Measurements from ENCODE around the gene RCAN1. TPM values are rescaled to one million over a fixed set of nuclear protein-coding genes. Genes with fewer than 3 reads are reported as not detected.

The RCAN1 gene
- total and polyA plus RNA-seq, 2 of the 13 experiments (the other 11 are each of a cell fraction or from before 2014, with no cell fraction given): 9.4 to 34.1 TPM

- H3K27ac ChIP-seq (ENCODE audit: extremely low read length, insufficient read depth, low read length): no peak overlapping the region
- ATAC-seq (no peak), FAIRE-seq (no peak), DNase-seq (ENCODE audit: low spot score) (no peak)
- no peak overlapping the region for H2AFZ ChIP-seq (ENCODE audit: low read length)
- no peaks in the 10 kb centered on the region for H3K4me1 ChIP-seq (ENCODE audit: insufficient read depth, low read length)
- no peaks in the 10 kb centered on the region for H3K79me2 ChIP-seq (ENCODE audit: insufficient read depth, low read length)
- H4K20me1 ChIP-seq (ENCODE audit: insufficient read depth, low read length): no peaks in the 10 kb centered on the region
- POLR2A ChIA-PET: no interaction called here
- H3K27me3 ChIP-seq (ENCODE audit: control insufficient read depth in 1 of 2, insufficient read depth in 2 of 2, low read length in 2 of 2): peaks cover 2 to 6% of the 10 kb centered on the region in 2 experiments; a peak in 3 of 5 replicates
- H3K4me2 ChIP-seq (ENCODE audit: low read depth, low read length): no peak overlapping the region
- CTCF ChIA-PET (ENCODE audit: low intra/inter-chr PET ratio, low total read pairs): no interaction called here
- BruUV-seq (replicated peaks): no TSS peak
- no peak overlapping the region for H3K4me3 ChIP-seq (replicated peaks in 1 of 3; ENCODE audit: insufficient read depth in 1 of 3, low read depth in 2 of 3, low read length in 3 of 3)
- no peak overlapping the region for H3K9ac ChIP-seq (ENCODE audit: insufficient read depth, low read depth, low read length)
- TF ChIP-seq SATB2 (CRISPR knock-in tag; IDR thresholded peaks at IDR 0.05) (no peak), KLF6 (CRISPR knock-in tag; IDR thresholded peaks at IDR 0.05) (no peak), HMGXB4 (CRISPR knock-in tag; IDR thresholded peaks at IDR 0.05; ENCODE audit: borderline replicate concordance in 1 of 2, low read depth in 1 of 2) (no peak), ZNF773 (CRISPR knock-in tag; IDR thresholded peaks at IDR 0.05; ENCODE audit: borderline replicate concordance) (no peak), ATF6 (CRISPR knock-in tag; conservative IDR thresholded peaks at IDR 0.05) (no peak), ZNF720 (CRISPR knock-in tag; IDR thresholded peaks at IDR 0.05) (no peak), FOSL1 (CRISPR knock-in tag; IDR thresholded peaks at IDR 0.05; ENCODE audit: borderline replicate concordance) (no peak), ZFAT (CRISPR knock-in tag; conservative IDR thresholded peaks at IDR 0.05) (no peak), IKZF5 (CRISPR knock-in tag; IDR thresholded peaks at IDR 0.05) (no peak)
- in situ Hi-C loops (cut with HindIII; ENCODE audit: extremely low pct_ligation_motif_present, low pct_unique_long_range_greater_than_20kb) (no loop called here), intact Hi-C loops (cut with micrococcal nuclease; ENCODE audit: unreplicated experiment) (no loop called here)
- no peaks in the 10 kb centered on the region for H3K36me3 ChIP-seq (replicated peaks in 1 of 2; ENCODE audit: control insufficient read depth in 1 of 2, insufficient read depth in 2 of 2, low read length in 2 of 2)
- H3K9me3 ChIP-seq (ENCODE audit: low read length): no peaks in the 10 kb centered on the region
Measured at GRCh38 chr21:34661848-34662247, 46.9 kb upstream of the RCAN1 start.

Measured in HepG2 (cell line).